Tibial nerve (tissue), 4 donors: ENCODE results near the gene PEX11G. TPM values are rescaled to one million over a fixed set of nuclear protein-coding genes. Genes with fewer than 3 reads are reported as not detected.
A peak's percentile ranks its signal among the peaks of the same experiment; 100 is the strongest.

ENCODE experiments used
- DNase-seq, 2 donors: peaks; one replicate each; pipeline ENCODE4 v3.0.0-alpha.2; 2019; ENCODE audit warnings: low spot score in 2 of 2
- H3K27ac ChIP-seq, 4 donors: fragments of 200-600 bp; sonication (generic) in 3 of 4; one replicate each; pipeline ENCODE4 v1.5.1; 2017 to 2019; ENCODE audit warnings: mild to moderate bottlenecking in 1 of 4
- H3K27me3 ChIP-seq, 2 donors: fragments of 200-600 bp; sonication (generic) in 1 of 2; one replicate each; pipeline versions ENCODE4 v1.5.1 to v1.6.0; 2017 to 2019
- H3K36me3 ChIP-seq, 3 donors: fragments of 200-600 bp; sonication (generic); one replicate each; pipeline ENCODE4 v1.5.1; 2018 to 2019
- H3K4me1 ChIP-seq, 4 donors: fragments of 200-600 bp; sonication (generic) in 3 of 4; one replicate each; pipeline ENCODE4 v1.5.1; 2017 to 2019
- H3K4me3 ChIP-seq, 4 donors: fragments of 200-600 bp; sonication (generic) in 3 of 4; one replicate each; pipeline ENCODE4 v1.5.1; 2017 to 2019; ENCODE audit warnings: mild to moderate bottlenecking in 1 of 4, moderate library complexity in 1 of 4
- H3K9me3 ChIP-seq, 4 donors: fragments of 200-600 bp; sonication (generic) in 3 of 4; one replicate each; pipeline ENCODE4 v1.5.1; 2017 to 2019
- CTCF ChIP-seq, 5 experiments: fragments of 200-600 bp in 3 of 5; fragments of 450-650 bp in 2 of 5; sonication (generic) in 3 of 5; IDR thresholded peaks; one replicate each; pipeline ENCODE4 v1.5.1; 2016 to 2019; ENCODE audit warnings: antibody characterized with exemption in 5 of 5, mild to moderate bottlenecking in 3 of 5, moderate library complexity in 2 of 5
- EP300 ChIP-seq, 2 donors: sonication (generic); formaldehyde crosslinking; IDR thresholded peaks; one replicate each; pipeline ENCODE4 v1.6.1; 2017; ENCODE audit warnings: antibody characterized with exemption in 2 of 2, mild to moderate bottlenecking in 1 of 2
- POLR2A ChIP-seq, 2 donors: fragments of 450-650 bp; IDR thresholded peaks; one replicate each; pipeline ENCODE4 v1.6.1; 2017; ENCODE audit warnings: antibody characterized with exemption in 2 of 2, mild to moderate bottlenecking in 2 of 2, moderate library complexity in 2 of 2
- WGBS, 2 donors: methylation state at CpG; one replicate each; pipeline ENCODE4 v1.1.5; 2018; 5-methylcytosine and 5-hydroxymethylcytosine counted together
- total RNA-seq, 4 donors: library from RNA; depleted of rRNA; stranded (reverse); fragments of >200 nt; gene quantifications; one replicate each; pipeline ENCODE4 v1.1.0, GENCODE V29; 2016

PEX11G gene
- total RNA-seq, 4 donors from 2014 or later: 4.4 to 9.2 (median 7.8) TPM

GRCh38 chr19:7515645-7516151, 26.9 kb upstream of the PEX11G start, which contains the start of gene ZNF358:
Gene ZNF358, plus strand, starts transcription at chr19:7516103. Its CDS starts 3,140 bp downstream, at chr19:7519243.
- peak within 1 kb of the TSS; percentile 55 to 92 (median 60) for H3K4me3 ChIP-seq
- H3K27me3 ChIP-seq: no peaks in the 10 kb centered on the region
- peak; percentile 36 to 43 for DNase-seq
- peaks cover 0 to 23% (median 0%) of the 10 kb centered on the region in 3 donors for H3K36me3 ChIP-seq
- H3K9me3 ChIP-seq: no peaks in the 10 kb centered on the region
- TF ChIP-seq EP300 (IDR thresholded peaks at IDR 0.05) (no peak), CTCF (IDR thresholded peaks at IDR 0.05) (no peak), POLR2A (IDR thresholded peaks at IDR 0.05) (no peak)
- peaks cover 0 to 27% (median 15%) of the 10 kb centered on the region in 4 donors for H3K4me1 ChIP-seq
- H3K27ac ChIP-seq: peak within 1 kb of the TSS; percentile 39 to 91 (median 85)
- WGBS, 2 donors: 1 to 2% methylated on average over 17 to 32 of the region's 33 CpGs

- peaks cover 0 to 18% (median 0%) of the 10 kb centered on the region in 3 donors for H3K36me3 ChIP-seq
- H3K4me3 ChIP-seq: peak overlapping the region; percentile 39 to 92 (median 54)
- TF ChIP-seq POLR2A (IDR thresholded peaks at IDR 0.05): no peak
- TF ChIP-seq EP300 (IDR thresholded peaks at IDR 0.05): no peak
- TF ChIP-seq CTCF (IDR thresholded peaks at IDR 0.05): no peak
- H3K27ac ChIP-seq: peak overlapping the region in 3 of 4 donors; percentile 77 to 91 (median 84)
- WGBS, 2 donors: 74 to 75% methylated on average over 13 of the region's 13 CpGs
- H3K4me1 ChIP-seq: peaks cover 0 to 27% (median 15%) of the 10 kb centered on the region in 4 donors
- no peak for DNase-seq
- no peaks in the 10 kb centered on the region for H3K9me3 ChIP-seq
- H3K27me3 ChIP-seq: no peaks in the 10 kb centered on the region
These were observed 26.3 kb upstream of the PEX11G start for GRCh38 chr19:7515110-7515644.

- TF ChIP-seq POLR2A (IDR thresholded peaks at IDR 0.05) (no peak), CTCF (IDR thresholded peaks at IDR 0.05) (no peak), EP300 (IDR thresholded peaks at IDR 0.05) (no peak)
- H3K36me3 ChIP-seq: peaks cover 0 to 6% (median 0%) of the 10 kb centered on the region in 3 donors
- peaks cover 0 to 27% (median 15%) of the 10 kb centered on the region in 4 donors for H3K4me1 ChIP-seq
- no peaks in the 10 kb centered on the region for H3K9me3 ChIP-seq
- DNase-seq: no peak
- H3K4me3 ChIP-seq: no peak overlapping the region
- H3K27ac ChIP-seq: peak overlapping the region in 1 of 4 donors; percentile 57
- no peaks in the 10 kb centered on the region for H3K27me3 ChIP-seq
- 80 to 86% methylated on average over 5 of the region's 5 CpGs for WGBS, 2 donors
These were observed 25.2 kb upstream of the PEX11G start for GRCh38 chr19:7513809-7514642.

GRCh38 chr19:7512400-7512851, 23.6 kb upstream of the PEX11G start:
- no peaks in the 10 kb centered on the region for H3K27me3 ChIP-seq
- H3K36me3 ChIP-seq: no peaks in the 10 kb centered on the region
- no peaks in the 10 kb centered on the region for H3K9me3 ChIP-seq
- no peak overlapping the region for H3K27ac ChIP-seq
- H3K4me1 ChIP-seq: peaks cover 0 to 28% (median 14%) of the 10 kb centered on the region in 4 donors
- no peak overlapping the region for H3K4me3 ChIP-seq
- WGBS, 2 donors: 50 to 59% methylated on average over 6 of the region's 6 CpGs
- no peak for TF ChIP-seq CTCF (IDR thresholded peaks at IDR 0.05)
- no peak for TF ChIP-seq EP300 (IDR thresholded peaks at IDR 0.05)
- TF ChIP-seq POLR2A (IDR thresholded peaks at IDR 0.05): no peak
- no peak for DNase-seq
